Measurements from ENCODE around the gene U2AF2.

U2AF2 gene

DNA sequence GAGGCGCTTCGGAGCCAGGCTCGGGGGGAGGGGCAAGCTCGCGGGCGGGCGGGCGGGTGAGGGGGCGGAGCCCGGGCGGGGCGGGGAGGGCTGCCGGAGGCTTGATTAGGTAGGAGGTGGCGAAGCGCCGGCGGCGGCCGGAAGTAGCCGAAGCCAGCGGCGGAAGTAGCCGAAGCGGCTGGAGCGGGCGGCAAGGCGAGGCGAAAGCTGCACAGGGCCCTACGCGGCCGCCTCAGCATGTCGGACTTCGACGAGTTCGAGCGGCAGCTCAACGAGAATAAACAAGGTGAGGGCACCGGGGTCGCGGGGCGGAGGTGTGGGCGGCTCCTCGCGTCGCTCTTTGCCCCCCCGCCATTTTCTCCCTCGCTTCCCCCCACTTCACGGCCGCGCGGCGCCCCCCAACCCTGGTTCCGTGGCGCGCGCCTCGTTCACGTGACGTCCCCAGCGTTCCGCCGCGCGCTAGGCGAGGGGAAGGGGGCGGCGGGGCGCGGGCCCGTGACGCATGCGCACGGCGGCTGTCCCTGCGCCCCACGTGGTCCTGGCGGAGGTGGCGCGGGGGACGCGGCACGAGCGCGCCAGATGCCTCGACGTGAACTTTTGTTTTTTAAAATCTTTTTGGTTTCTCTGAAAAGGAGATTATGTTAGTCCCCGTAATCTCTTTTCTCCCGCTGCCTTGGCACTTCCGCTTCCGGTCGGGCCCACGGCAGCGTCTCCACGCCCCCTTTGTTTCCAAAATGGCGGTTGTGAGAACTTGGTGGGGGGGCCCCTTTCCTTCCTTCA lies at the start of gene U2AF2:
TSS of gene U2AF2 (plus strand) at position 168 of the 780 bp plus-strand sequence. CDS start at position 238, 70 bp downstream.
- H3K4me3 ChIP-seq (ENCODE audit: low read depth, low read length) = peak within 1 kb of the TSS; percentile 69
- DNase-seq (ENCODE audit: low read depth) = peak; percentile 66

DNA sequence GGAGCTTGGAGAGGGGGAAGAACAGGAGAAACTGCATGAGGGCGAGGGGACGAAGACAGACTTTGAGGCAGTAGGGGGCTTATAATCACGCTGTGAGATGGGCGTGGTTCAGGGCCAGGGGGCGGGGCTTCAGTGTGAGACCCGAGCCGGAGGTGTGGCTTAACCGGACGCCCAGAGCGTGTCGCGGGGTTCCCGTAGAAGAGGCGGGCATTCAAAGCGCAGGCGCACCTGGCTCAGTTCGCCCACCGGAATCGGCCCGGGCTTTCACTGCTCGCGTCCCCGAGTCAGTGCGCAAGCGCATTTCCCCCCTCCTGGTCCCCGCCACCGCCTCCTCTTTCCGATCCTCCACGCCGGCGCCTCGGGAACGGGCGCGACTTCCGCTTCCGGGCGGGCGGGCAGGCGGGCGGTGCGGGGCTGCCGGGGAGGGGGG lies 49.6 kb upstream of the U2AF2 start:
- peak overlapping the region; percentile 95 for H3K4me3 ChIP-seq (ENCODE audit: low read depth, low read length)
- peak; percentile 88 for DNase-seq (ENCODE audit: low read depth)

DNA sequence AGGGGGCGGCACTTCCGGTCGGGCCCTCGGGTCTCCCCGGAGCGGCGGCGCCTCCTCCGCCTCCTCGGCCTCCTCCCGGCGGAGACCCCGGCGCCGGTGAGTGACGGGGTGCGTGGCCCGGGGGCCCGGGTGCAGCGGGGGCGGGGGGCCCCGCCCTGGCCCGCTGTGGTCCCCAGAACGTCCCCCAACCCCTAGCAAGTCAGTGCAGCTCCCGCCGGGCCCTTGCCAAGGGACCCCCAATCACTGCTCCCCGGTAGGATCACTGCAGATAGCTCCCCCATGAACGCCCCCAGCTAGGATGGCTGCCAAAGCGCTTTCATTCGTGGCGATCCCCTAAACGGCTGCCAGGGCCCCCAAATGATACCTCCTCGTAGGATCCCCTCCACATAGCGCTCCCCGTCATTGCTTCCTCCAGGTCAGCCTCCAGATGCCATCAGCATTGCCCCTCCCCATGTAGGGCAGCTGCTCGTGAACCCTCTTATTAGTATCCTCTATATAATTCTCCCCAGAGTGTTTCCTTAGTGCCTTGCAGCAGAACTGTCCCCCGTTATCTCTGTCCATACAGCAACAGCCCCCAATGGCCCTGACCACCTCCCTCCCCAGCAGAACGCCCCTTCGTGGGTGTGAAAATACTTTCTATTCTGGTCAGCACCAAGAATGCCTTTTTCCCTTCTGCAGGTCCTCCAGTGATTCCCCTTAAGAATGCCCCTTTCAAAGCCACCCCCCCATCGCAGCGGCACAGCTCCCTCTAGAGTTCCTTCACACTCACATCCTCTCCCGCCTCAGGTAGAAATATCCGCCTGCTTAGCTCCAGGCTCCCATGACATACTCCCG lies 49.0 kb upstream of the U2AF2 start, which contains the start of gene ZNF865:
TSS of gene ZNF865 (plus strand) at position 11 of the 834 bp plus-strand sequence. CDS start 7,972 bp downstream, outside the sequence.
- DNase-seq (ENCODE audit: low read depth) = peak; percentile 61
- H3K4me3 ChIP-seq (ENCODE audit: low read depth, low read length) = peak within 1 kb of the TSS; percentile 95

DNA sequence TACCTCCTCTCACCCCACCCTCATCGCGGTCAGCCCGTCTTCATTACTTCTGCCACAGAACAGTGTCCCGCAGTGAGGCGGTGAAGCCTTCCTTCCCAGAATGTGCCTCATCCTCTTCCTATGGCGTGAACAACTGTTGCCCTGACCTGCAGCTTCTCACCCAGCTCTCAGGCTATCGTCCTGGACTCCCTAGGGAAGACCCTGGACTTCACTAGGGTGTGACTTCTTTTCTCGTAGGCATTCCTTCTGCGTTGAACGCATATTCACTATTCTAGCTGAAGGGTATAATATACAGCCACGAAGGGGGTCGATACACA lies 48.4 kb upstream of the U2AF2 start:
- peak overlapping the region; percentile 95 for H3K4me3 ChIP-seq (ENCODE audit: low read depth, low read length)
- DNase-seq (ENCODE audit: low read depth) = no peak

DNA sequence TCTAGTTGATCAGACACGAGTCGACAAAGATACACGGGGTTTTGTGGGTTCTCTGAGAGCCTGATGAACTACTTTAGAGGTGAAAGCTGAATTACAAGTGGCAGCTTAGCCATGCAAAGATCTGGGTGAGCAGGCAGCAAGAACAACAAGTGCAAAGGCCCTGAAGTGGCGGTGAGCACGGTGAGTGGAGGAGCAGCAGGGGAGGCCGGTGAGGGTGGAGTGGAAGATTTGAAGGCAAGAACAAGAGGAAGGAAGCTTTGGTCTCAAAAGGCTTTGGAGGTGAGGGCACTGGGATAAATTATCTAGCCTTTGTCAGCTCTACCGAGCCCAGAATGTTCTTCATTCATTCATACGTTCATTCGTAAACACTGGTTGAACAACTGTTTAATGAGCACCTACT lies 48.0 kb upstream of the U2AF2 start:
- H3K4me3 ChIP-seq (ENCODE audit: low read depth, low read length) = peak overlapping the region; percentile 95
- no peak for DNase-seq (ENCODE audit: low read depth)

DNA sequence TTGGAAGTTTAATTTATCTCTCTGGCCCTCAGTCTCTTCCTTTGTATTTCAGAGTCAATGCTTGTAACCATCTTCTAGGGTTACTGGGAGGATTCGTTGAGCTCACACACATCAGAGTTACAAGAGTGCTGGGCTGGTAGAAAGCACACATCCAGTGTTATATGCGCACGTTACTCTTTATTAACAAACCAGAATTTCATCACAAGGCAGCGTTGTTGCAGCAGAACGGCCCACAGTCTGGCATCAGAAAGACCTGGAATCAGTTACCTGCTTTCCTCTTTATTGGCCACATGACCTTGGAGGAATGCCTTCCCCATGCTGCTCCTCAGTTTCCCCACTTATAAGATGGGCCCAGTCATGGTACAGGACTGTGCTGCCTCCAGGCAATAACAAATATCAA lies 45.5 kb upstream of the U2AF2 start:
- no peak for DNase-seq (ENCODE audit: low read depth)
- no peak overlapping the region for H3K4me3 ChIP-seq (ENCODE audit: low read depth, low read length)

DNA sequence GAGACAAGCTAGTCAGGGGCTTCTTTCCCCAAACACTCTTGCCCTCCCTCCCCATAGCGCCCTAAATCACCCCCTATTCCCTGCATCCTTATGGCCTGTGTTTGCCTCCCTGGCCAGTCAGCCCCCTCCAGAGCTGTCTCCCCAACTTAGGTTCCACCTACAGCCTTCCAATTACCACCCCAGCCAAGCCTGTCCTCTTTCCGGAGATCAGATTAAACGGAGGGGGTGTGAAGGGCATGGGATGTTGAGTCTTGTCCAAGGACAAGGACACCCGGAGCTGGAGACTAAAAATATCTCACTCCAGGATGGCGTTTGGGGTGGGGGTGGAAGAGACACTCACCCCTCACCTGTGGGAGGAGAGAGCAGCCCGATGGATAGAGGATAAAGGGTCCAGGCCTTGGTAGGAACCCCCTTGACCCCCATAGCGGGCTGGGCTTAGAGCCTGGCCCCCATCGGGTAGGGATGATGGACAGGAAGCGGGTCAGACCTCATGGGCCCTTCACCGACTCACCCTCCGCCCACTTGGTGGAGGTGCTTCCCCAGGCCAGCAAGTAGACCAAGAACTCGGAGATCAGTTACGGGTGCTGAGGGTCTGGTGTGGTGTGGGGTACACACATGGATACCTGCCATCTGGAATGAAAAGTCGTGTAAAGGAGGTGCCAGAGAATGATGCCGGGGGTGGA lies 43.4 kb upstream of the U2AF2 start:
- H3K4me3 ChIP-seq (ENCODE audit: low read depth, low read length) = no peak overlapping the region
- DNase-seq (ENCODE audit: low read depth) = no peak

DNA sequence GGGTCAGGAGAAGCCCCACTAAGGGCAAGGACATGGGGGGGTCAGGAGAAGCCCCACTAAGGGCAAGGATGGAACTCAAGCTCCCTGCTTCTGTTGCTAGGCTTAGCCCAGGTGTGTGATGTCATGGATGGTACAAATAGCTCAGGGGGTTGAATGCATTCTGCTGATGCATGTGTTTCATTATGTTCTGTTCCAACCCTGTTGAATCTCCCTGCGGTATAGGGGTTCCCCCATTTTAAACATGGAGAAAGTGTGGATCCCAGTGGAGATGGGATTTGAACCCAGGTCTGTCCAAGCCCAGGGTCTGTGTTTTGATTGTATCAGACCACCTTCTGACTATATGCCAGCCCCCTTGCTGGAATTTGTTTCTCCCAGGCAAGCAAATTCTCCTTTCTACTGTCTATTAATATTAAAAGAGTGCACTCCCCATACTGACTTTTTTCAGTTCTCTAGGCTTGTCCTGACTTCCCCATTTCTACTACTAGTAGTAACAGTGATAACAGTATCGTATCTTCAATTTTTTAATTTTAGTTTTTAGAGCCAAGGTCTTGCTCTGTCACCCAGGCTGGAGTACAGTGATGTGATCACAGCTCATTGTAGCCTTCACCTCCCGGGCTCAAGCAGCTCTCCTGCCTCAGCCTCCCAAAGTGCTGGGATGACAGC lies 42.7 kb upstream of the U2AF2 start:
- DNase-seq (ENCODE audit: low read depth) = no peak
- H3K4me3 ChIP-seq (ENCODE audit: low read depth, low read length) = no peak overlapping the region

DNA sequence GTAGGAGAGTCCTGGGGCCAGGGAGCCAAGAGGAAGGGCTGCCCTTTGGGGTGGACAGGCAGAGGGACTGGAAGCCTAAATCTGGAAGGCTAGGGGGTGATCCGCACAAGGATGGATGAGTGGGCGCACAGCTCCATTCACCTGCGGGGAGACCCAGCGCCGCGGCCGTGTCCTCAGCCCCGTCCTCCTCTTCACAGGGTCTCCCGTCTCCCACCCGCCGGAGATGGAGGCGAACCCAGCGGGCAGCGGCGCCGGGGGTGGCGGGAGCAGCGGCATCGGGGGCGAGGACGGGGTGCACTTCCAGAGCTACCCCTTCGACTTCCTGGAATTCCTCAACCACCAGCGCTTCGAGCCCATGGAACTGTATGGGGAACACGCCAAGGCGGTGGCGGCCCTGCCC lies 41.4 kb upstream of the U2AF2 start:
- DNase-seq (ENCODE audit: low read depth) = no peak
- H3K4me3 ChIP-seq (ENCODE audit: low read depth, low read length) = no peak overlapping the region

DNA sequence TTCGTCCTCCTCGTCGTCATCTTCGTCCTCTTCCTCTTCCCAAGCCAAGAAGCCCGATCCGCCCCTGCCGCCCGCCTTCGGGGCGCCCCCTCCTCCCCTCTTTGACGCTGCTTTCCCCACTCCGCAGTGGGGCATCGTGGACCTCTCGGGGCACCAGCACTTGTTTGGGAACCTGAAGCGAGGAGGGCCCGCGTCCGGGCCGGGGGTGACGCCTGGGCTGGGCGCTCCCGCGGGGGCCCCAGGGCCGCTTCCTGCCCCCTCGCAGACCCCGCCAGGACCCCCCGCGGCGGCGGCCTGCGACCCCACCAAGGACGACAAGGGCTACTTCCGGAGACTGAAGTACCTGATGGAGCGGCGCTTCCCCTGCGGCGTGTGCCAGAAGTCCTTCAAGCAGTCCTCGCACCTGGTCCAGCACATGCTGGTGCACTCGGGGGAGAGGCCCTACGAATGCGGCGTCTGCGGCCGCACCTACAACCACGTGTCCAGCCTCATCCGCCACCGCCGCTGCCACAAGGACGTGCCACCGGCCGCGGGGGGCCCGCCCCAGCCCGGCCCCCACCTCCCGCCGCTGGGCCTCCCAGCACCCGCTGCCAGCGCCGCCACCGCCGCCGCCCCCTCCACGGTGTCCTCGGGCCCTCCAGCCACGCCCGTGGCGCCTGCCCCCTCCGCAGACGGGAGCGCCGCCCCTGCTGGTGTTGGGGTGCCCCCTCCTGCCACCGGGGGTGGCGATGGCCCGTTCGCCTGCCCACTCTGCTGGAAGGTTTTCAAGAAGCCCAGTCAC lies 40.7 kb upstream of the U2AF2 start:
- DNase-seq (ENCODE audit: low read depth) = no peak
- no peak overlapping the region for H3K4me3 ChIP-seq (ENCODE audit: low read depth, low read length)

DNA sequence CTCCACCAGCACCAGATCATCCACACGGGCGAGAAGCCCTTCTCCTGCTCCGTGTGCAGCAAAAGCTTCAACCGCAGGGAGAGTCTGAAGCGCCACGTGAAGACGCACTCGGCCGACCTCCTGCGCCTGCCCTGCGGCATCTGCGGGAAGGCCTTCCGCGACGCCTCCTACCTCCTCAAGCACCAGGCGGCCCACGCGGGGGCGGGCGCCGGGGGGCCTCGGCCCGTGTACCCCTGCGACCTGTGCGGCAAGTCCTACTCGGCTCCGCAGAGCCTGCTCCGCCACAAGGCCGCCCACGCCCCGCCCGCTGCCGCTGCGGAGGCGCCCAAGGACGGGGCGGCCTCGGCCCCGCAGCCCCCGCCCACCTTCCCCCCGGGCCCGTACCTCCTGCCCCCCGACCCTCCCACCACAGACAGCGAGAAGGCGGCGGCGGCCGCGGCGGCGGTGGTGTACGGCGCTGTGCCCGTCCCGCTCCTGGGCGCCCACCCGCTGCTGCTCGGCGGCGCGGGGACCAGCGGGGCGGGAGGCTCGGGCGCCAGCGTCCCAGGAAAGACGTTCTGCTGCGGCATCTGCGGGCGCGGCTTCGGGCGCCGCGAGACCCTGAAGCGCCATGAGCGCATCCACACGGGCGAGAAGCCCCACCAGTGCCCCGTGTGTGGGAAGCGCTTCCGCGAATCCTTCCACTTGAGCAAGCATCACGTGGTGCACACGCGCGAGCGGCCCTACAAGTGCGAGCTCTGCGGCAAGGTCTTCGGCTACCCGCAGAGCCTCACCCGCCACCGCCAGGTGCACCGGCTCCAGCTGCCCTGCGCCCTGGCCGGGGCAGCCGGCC lies 39.9 kb upstream of the U2AF2 start:
- DNase-seq (ENCODE audit: low read depth) = no peak

DNA sequence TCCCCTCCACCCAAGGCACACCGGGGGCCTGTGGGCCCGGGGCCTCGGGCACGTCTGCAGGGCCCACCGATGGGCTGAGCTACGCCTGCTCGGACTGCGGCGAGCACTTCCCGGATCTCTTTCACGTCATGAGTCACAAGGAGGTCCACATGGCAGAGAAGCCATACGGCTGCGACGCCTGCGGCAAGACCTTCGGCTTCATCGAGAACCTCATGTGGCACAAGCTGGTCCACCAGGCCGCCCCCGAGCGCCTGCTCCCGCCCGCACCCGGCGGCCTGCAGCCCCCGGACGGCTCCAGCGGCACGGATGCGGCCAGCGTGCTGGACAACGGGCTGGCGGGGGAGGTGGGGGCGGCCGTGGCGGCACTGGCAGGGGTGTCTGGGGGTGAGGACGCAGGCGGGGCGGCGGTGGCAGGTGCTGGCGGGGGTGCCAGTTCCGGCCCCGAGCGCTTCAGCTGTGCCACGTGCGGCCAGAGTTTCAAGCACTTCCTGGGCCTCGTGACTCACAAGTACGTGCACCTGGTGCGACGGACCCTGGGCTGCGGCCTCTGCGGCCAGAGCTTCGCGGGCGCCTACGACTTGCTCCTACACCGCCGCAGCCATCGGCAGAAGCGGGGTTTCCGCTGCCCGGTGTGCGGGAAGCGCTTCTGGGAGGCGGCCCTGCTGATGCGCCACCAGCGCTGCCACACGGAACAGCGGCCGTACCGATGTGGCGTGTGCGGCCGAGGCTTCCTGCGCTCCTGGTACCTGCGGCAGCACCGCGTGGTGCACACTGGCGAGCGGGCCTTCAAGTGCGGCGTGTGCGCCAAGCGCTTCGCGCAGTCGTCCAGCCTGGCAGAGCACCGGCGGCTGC lies 39.1 kb upstream of the U2AF2 start:
- no peak for DNase-seq (ENCODE audit: low read depth)
- H3K4me3 ChIP-seq (ENCODE audit: low read depth, low read length) = no peak overlapping the region

More for the DNA sequence above, 39.9 kb upstream of the U2AF2 start:
- no peak overlapping the region for H3K4me3 ChIP-seq (ENCODE audit: low read depth, low read length)

DNA sequence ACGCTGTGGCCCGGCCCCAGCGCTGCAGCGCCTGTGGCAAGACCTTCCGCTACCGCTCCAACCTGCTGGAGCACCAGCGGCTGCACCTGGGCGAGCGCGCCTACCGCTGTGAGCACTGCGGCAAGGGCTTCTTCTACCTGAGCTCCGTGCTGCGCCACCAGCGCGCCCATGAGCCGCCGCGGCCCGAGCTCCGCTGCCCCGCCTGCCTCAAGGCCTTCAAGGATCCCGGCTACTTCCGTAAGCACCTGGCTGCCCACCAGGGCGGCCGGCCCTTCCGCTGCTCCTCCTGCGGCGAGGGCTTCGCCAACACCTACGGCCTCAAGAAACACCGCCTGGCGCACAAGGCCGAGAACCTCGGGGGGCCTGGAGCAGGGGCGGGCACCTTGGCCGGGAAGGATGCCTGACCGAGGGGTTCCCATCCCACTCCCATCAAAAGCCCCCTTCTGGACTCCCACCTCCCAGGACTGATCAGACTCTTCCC lies 38.4 kb upstream of the U2AF2 start:
- DNase-seq (ENCODE audit: low read depth) = no peak
- no peak overlapping the region for H3K4me3 ChIP-seq (ENCODE audit: low read depth, low read length)

DNA sequence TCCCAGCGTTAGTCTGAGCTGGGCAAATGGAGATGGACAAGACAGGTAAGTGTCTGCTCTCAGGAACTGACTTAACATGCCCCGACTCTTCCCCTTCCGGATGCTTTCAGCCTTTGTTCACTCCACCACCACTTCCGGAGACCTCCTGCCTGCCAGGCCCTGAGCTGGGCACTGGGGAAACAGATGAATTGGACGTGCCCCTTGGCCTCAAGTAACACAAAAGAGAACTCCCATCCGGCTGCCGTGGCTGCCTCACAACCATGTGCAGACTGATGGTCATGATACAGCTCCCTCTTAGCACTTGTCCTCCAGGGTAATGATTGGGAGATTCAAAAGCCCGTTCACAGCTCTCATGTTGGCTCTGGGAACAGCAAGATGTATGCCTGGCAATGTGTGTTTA lies 37.4 kb upstream of the U2AF2 start:
- no peak overlapping the region for H3K4me3 ChIP-seq (ENCODE audit: low read depth, low read length)
- no peak for DNase-seq (ENCODE audit: low read depth)

DNA sequence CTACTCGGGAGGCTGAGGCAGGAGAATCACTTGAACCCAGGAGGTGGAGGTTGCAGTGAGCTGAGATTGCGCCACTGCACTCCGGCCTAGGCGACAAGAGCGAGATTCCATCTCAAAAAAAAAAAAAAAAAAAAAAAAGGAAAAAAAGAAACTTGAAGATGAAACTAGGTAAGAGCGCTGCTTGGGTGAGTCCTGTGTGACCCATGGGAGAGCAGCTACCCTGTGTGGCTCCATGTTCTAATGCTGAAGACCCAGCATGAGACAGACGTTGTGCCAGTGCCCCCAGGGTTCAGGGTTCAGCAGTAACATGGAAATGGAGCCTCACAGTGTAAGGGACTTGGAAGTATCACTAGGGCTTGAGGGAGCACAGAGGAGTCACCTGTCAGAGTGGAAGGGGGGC lies 36.4 kb upstream of the U2AF2 start:
- no peak overlapping the region for H3K4me3 ChIP-seq (ENCODE audit: low read depth, low read length)
- DNase-seq (ENCODE audit: low read depth) = no peak

DNA sequence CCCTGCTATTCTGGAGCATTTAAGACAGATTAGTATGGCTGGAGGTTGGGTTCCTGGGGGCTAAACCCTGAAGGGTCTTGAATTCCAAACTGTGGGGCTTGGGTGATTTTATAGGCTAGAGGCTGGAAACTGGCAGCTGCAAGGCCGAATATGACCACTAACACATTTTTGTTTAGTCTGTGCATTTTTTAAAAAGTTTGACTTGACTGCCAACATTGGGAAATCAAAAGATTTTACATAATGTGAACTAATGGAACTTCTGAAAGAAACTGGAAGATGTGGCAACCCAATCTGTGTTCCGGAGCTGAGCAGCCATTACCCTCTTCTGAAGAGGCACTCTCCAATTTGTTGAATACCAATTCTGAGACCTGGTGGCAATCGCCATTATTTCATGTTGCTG lies 35.5 kb upstream of the U2AF2 start:
- no peak for DNase-seq (ENCODE audit: low read depth)
- H3K4me3 ChIP-seq (ENCODE audit: low read depth, low read length) = no peak overlapping the region

Measured in skeletal muscle cell (primary cell).